ENCODE data around the gene EFEMP1. TPM values are rescaled to one million over a fixed set of nuclear protein-coding genes. Genes with fewer than 3 reads are reported as not detected.
"Not testable (repeated sequence)": the region's sequence is repeated elsewhere in the genome, so short reads cannot be mapped to it uniquely, and the experiment has no call there.

The EFEMP1 gene
- total RNA-seq, 1 experiment from 2014 or later, result 86.3 TPM

DNA sequence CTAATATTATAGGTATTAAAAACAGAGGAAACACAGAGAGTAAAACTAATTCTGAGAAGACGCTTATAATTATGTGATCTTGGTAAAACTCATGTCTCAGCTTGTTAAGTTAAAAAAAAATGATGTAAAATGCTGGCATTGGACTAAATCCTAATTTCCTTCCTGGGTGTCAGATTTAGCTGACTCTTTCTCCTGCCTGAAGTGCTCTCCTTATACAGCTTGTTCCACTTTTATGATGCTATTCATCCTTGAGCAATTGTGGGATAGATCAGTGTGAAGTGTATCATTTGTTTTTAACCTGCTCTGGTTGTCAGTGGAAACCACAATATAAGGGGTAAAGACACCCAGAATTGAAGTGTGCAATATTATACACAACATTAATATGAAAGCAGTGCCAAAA, 84.9 kb downstream of the EFEMP1 start:
- BruUV-seq (replicated peaks), result no TSS peak
- Histone ChIP-seq H3K9me2 (ENCODE audit: insufficient read depth) (no peaks in the 10 kb centered on the region), H3K4me3 (peak overlapping the region; percentile 35; the same call in 1 of the 2 replicates), H3K27me3 (ENCODE audit: insufficient read depth, low read depth) (no peaks in the 10 kb centered on the region), H3K79me2 (ENCODE audit: low read depth) (no peaks in the 10 kb centered on the region), H3K27ac (peak overlapping the region; percentile 52), H3K9me3 (ENCODE audit: insufficient read depth, low read depth) (no peaks in the 10 kb centered on the region), H3K4me2 (peak overlapping the region; percentile 71), H4K20me1 (ENCODE audit: insufficient read depth) (no peaks in the 10 kb centered on the region), H3F3A (ENCODE audit: insufficient read depth, low read depth) (peaks cover 42% of the 10 kb centered on the region), H3K36me3 (ENCODE audit: low read depth) (no peaks in the 10 kb centered on the region), H2AFZ (no peak overlapping the region), H3K4me1 (replicated peaks; ENCODE audit: insufficient read depth) (peaks cover 53% of the 10 kb centered on the region)
- POLR2A ChIA-PET (ENCODE audit: unreplicated experiment), result interaction anchor here (0.6 kb wide), 1 partner anchor 26 kb away, joined by 5 read pairs; no protein-coding TSS in a partner anchor
- TF ChIP-seq EZH2 (IDR thresholded peaks at IDR 0.05; ENCODE audit: low read depth), result no peak
- TF ChIP-seq, protein P1, sequence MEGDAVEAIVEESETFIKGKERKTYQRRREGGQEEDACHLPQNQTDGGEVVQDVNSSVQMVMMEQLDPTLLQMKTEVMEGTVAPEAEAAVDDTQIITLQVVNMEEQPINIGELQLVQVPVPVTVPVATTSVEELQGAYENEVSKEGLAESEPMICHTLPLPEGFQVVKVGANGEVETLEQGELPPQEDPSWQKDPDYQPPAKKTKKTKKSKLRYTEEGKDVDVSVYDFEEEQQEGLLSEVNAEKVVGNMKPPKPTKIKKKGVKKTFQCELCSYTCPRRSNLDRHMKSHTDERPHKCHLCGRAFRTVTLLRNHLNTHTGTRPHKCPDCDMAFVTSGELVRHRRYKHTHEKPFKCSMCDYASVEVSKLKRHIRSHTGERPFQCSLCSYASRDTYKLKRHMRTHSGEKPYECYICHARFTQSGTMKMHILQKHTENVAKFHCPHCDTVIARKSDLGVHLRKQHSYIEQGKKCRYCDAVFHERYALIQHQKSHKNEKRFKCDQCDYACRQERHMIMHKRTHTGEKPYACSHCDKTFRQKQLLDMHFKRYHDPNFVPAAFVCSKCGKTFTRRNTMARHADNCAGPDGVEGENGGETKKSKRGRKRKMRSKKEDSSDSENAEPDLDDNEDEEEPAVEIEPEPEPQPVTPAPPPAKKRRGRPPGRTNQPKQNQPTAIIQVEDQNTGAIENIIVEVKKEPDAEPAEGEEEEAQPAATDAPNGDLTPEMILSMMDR (conservative IDR thresholded peaks at IDR 0.05), result no peak
- intact Hi-C loops (cut with micrococcal nuclease; ENCODE audit: unreplicated experiment), result loop anchor here (1.0 to 2.0 kb wide), 6 partner anchors 24 to 171 kb away; partner anchors contain the start of gene EFEMP1
- CTCF ChIA-PET, result no interaction called here
- no peak for DNase-seq

DNA sequence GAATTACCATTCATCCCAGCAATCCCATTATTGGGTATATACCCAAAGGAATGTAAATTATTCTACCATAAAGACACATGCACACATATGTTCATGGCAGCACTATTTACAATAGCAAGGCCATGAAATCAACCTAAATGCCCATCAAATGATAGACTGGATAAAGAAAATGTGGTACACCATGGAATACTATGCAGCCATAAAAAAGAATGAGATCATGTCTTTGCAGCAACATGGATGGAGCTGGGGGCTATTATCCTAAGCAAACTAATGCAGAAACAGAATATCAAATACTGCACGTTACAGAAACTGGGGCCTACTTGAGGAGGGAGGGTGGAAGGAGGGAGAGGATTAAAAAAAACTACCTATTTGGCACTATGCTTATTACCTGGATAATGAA, 85.5 kb downstream of the EFEMP1 start:
- H2AFZ ChIP-seq; H3K27ac ChIP-seq; H3K9me3 ChIP-seq (ENCODE audit: insufficient read depth, low read depth); H3K36me3 ChIP-seq (ENCODE audit: low read depth); H3K9me2 ChIP-seq (ENCODE audit: insufficient read depth); DNase-seq; H3K79me2 ChIP-seq (ENCODE audit: low read depth); BruUV-seq (replicated peaks); H4K20me1 ChIP-seq (ENCODE audit: insufficient read depth); H3K27me3 ChIP-seq (ENCODE audit: insufficient read depth, low read depth); H3K4me3 ChIP-seq; POLR2A ChIA-PET (ENCODE audit: unreplicated experiment); CTCF ChIA-PET; H3K4me2 ChIP-seq: not testable (repeated sequence)
- H3F3A ChIP-seq (ENCODE audit: insufficient read depth, low read depth), result peaks cover 36% of the 10 kb centered on the region
- peaks cover 48% of the 10 kb centered on the region for H3K4me1 ChIP-seq (replicated peaks; ENCODE audit: insufficient read depth)
- intact Hi-C loops (cut with micrococcal nuclease; ENCODE audit: unreplicated experiment), result loop anchor here (2.0 kb wide), 2 partner anchors 67 to 85 kb away; partner anchors contain the start of gene EFEMP1

DNA sequence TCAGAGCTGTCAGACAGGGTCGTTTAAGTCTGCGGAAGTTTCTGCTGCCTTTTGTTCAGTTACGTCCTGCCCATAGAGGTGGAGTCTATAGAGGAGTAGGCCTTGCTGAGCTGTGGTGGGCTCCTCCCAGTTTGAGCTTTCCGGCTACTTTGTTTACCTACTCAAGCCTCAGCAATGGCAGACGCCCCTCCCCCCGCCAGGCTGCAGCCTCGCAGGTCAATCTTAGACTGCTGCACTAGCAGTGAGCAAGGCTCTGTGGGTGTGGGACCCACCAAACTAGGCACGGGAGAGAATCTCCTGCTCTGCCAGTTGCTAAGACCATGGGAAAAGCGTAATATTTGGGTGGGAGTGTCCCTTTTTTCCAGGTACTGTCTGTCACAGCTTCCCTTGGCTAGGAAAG, 86.5 kb downstream of the EFEMP1 start:
- no peak overlapping the region for H3K27ac ChIP-seq
- intact Hi-C loops (cut with micrococcal nuclease; ENCODE audit: unreplicated experiment), result no loop called here

DNA sequence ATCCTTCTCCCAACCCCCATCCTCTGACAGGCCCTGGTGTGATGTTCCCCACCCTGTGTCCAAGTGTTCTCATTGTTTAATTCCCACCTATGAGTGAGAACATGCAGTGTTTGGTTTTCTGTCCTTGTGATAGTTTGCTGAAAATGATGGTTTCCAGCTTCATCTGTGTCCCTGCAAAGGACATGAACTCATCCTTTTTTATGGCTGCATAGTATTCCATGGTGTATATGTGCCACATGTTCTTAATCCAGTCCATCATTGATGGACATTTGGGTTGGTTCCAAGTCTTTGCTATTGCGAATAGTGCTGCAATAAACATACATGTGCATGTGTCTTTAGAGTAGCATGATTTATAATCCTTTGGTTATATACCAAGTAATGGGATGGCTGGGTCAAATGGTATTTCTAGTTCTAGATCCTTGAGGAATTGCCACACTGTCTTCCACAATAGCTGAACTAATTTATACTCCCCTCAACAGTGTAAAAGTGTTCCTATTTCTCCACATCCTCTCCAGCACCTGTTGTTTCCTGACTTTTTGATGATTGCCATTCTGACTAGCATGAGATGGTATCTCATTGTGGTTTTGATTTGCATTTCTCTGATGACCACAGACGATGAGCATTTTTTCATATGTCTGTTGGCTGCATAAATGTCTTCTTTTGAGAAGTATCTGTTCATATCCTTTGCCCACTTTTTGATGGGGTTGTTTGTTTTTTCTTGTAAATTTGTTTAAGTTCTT, 91.7 kb downstream of the EFEMP1 start:
- H3K79me2 ChIP-seq (ENCODE audit: low read depth); H3K27ac ChIP-seq; H3K4me2 ChIP-seq; H3K4me3 ChIP-seq; intact Hi-C loops (cut with micrococcal nuclease; ENCODE audit: unreplicated experiment); H3F3A ChIP-seq (ENCODE audit: insufficient read depth, low read depth); H3K36me3 ChIP-seq (ENCODE audit: low read depth); H3K9me3 ChIP-seq (ENCODE audit: insufficient read depth, low read depth); H3K9me2 ChIP-seq (ENCODE audit: insufficient read depth); H2AFZ ChIP-seq; BruUV-seq (replicated peaks); CTCF ChIA-PET; H3K27me3 ChIP-seq (ENCODE audit: insufficient read depth, low read depth); H4K20me1 ChIP-seq (ENCODE audit: insufficient read depth); DNase-seq; POLR2A ChIA-PET (ENCODE audit: unreplicated experiment): not testable (repeated sequence)
- peaks cover 18% of the 10 kb centered on the region for H3K4me1 ChIP-seq (replicated peaks; ENCODE audit: insufficient read depth)

More for the DNA sequence above, 86.5 kb downstream of the EFEMP1 start:
- POLR2A ChIA-PET (ENCODE audit: unreplicated experiment), result no interaction called here
- CTCF ChIA-PET, result no interaction called here
- H3K4me1 ChIP-seq (replicated peaks; ENCODE audit: insufficient read depth), result peaks cover 38% of the 10 kb centered on the region
- no peak overlapping the region for H3K4me2 ChIP-seq
- no peaks in the 10 kb centered on the region for H3K27me3 ChIP-seq (ENCODE audit: insufficient read depth, low read depth)
- BruUV-seq (replicated peaks), result no TSS peak
- H3K36me3 ChIP-seq (ENCODE audit: low read depth), result no peaks in the 10 kb centered on the region
- no peaks in the 10 kb centered on the region for H3K9me2 ChIP-seq (ENCODE audit: insufficient read depth)
- peaks cover 26% of the 10 kb centered on the region for H3F3A ChIP-seq (ENCODE audit: insufficient read depth, low read depth)
- no peak overlapping the region for H2AFZ ChIP-seq
- H3K79me2 ChIP-seq (ENCODE audit: low read depth), result no peaks in the 10 kb centered on the region
- H3K9me3 ChIP-seq (ENCODE audit: insufficient read depth, low read depth), result no peaks in the 10 kb centered on the region
- H4K20me1 ChIP-seq (ENCODE audit: insufficient read depth), result no peaks in the 10 kb centered on the region
- no peak for DNase-seq
- no peak for TF ChIP-seq EZH2 (IDR thresholded peaks at IDR 0.05; ENCODE audit: low read depth)
- TF ChIP-seq, protein P1 (conservative IDR thresholded peaks at IDR 0.05), result no peak
- H3K4me3 ChIP-seq, result no peak overlapping the region

All from PC-9 (cell line).